ENCODE measurements around the gene SLC26A6. TPM values are rescaled to one million over a fixed set of nuclear protein-coding genes. Genes with fewer than 3 reads are reported as not detected.

The SLC26A6 gene
- total and polyA plus RNA-seq, 2 donors (not counting 1 experiment from before 2014, with no cell fraction given), result 22.5 to 26.7 TPM

GRCh38 chr3:48674505-48674904, 39.2 kb upstream of the SLC26A6 start:
- no peak overlapping the region for H3K27ac ChIP-seq (ENCODE audit: low read length in 2 of 2)
- no peaks in the 10 kb centered on the region for H3K27me3 ChIP-seq (replicated peaks in 1 of 4; ENCODE audit: control extremely low read depth in 1 of 4, control insufficient read depth in 3 of 4, insufficient read depth in 4 of 4, low read length in 3 of 4)
- no peaks in the 10 kb centered on the region for H4K20me1 ChIP-seq (ENCODE audit: control insufficient read depth, insufficient read depth, low read length, poor library complexity, severe bottlenecking)
- TF ChIP-seq EZH2 (IDR thresholded peaks at IDR 0.05; ENCODE audit: borderline replicate concordance, insufficient read depth, low read depth, low read length, poor library complexity, severe bottlenecking) (no peak), CTCF (IDR thresholded peaks at IDR 0.05) (no peak)
- intact Hi-C loops (cut with micrococcal nuclease), result no loop called here
- ChIA-PET POLR2A (interaction anchor here (0.5 kb wide), 1 partner anchor 235 kb away, joined by 3 read pairs; the partner anchor contains the start of genes CCDC51 and TMA7), CTCF (interaction anchor here (1.1 to 1.4 kb wide), 2 partner anchors 11 to 238 kb away, joined by 3 read pairs; partner anchors contain the start of gene NCKIPSD)
- ATAC-seq (ENCODE audit: low read depth) (no peak), DNase-seq (no peak)
- WGBS (ENCODE audit: insufficient coverage), result 97% methylated on average over 8 of the region's 9 CpGs
- no peak overlapping the region for H2AFZ ChIP-seq (ENCODE audit: insufficient read depth, low read depth, low read length, poor library complexity, severe bottlenecking)
- H3K9ac ChIP-seq (ENCODE audit: low read length), result no peak overlapping the region
- H3K36me3 ChIP-seq (replicated peaks in 1 of 2; ENCODE audit: control extremely low read depth in 1 of 2, control insufficient read depth in 1 of 2, extremely low read depth in 1 of 2, insufficient read depth in 2 of 2, low read length in 1 of 2), result peaks cover 0 to 7% of the 10 kb centered on the region in 2 experiments
- no peaks in the 10 kb centered on the region for H3K79me2 ChIP-seq (ENCODE audit: control insufficient read depth, insufficient read depth, low read length)
- peaks cover 15 to 22% of the 10 kb centered on the region in 2 donors for H3K4me1 ChIP-seq (ENCODE audit: control insufficient read depth in 2 of 2, insufficient read depth in 2 of 2, low read length in 2 of 2)
- Mint-ChIP-seq H3K4me3 (no peak overlapping the region), H3K4me1 (peaks cover 17% of the 10 kb centered on the region), H3K9me3 (ENCODE audit: insufficient read depth) (no peaks in the 10 kb centered on the region), H3K27me3 (no peaks in the 10 kb centered on the region), H3K27ac (no peak overlapping the region)
- no peak overlapping the region for H3K4me3 ChIP-seq (ENCODE audit: control extremely low read depth in 1 of 5, extremely low read depth in 1 of 5, insufficient read depth in 1 of 5, low read depth in 2 of 5, low read length in 4 of 5)
- H3K9me3 ChIP-seq (ENCODE audit: control extremely low read depth in 1 of 3, control insufficient read depth in 2 of 3, insufficient read depth in 1 of 3, low read length in 2 of 3), result no peaks in the 10 kb centered on the region
- H3K4me2 ChIP-seq (replicated peaks; ENCODE audit: low read depth, low read length, poor library complexity, severe bottlenecking), result no peak overlapping the region

- Histone ChIP-seq H3K36me3 (replicated peaks in 1 of 2; ENCODE audit: control extremely low read depth in 1 of 2, control insufficient read depth in 1 of 2, extremely low read depth in 1 of 2, insufficient read depth in 2 of 2, low read length in 1 of 2) (peaks cover 0 to 2% of the 10 kb centered on the region in 2 experiments), H3K4me2 (replicated peaks; ENCODE audit: low read depth, low read length, poor library complexity, severe bottlenecking) (peak overlapping the region; percentile 40), H3K9ac (ENCODE audit: low read length) (no peak overlapping the region), H3K27me3 (replicated peaks in 1 of 4; ENCODE audit: control extremely low read depth in 1 of 4, control insufficient read depth in 3 of 4, insufficient read depth in 4 of 4, low read length in 3 of 4) (no peaks in the 10 kb centered on the region), H3K79me2 (ENCODE audit: control insufficient read depth, insufficient read depth, low read length) (no peaks in the 10 kb centered on the region), H3K9me3 (ENCODE audit: control extremely low read depth in 1 of 3, control insufficient read depth in 2 of 3, insufficient read depth in 1 of 3, low read length in 2 of 3) (no peaks in the 10 kb centered on the region), H2AFZ (ENCODE audit: insufficient read depth, low read depth, low read length, poor library complexity, severe bottlenecking) (no peak overlapping the region), H3K4me3 (ENCODE audit: control extremely low read depth in 1 of 5, extremely low read depth in 1 of 5, insufficient read depth in 1 of 5, low read depth in 2 of 5, low read length in 4 of 5) (no peak overlapping the region), H3K4me1 (ENCODE audit: control insufficient read depth in 2 of 2, insufficient read depth in 2 of 2, low read length in 2 of 2) (peaks cover 10 to 12% of the 10 kb centered on the region in 2 donors), H4K20me1 (ENCODE audit: control insufficient read depth, insufficient read depth, low read length, poor library complexity, severe bottlenecking) (no peaks in the 10 kb centered on the region), H3K27ac (ENCODE audit: low read length in 2 of 2) (no peak overlapping the region)
- ChIA-PET POLR2A (no interaction called here), CTCF (no interaction called here)
- Mint-ChIP-seq H3K4me3 (peak overlapping the region; percentile 1), H3K27me3 (no peaks in the 10 kb centered on the region), H3K27ac (no peak overlapping the region), H3K9me3 (ENCODE audit: insufficient read depth) (no peaks in the 10 kb centered on the region), H3K4me1 (peaks cover 13% of the 10 kb centered on the region)
- WGBS (ENCODE audit: insufficient coverage), result no CpG with 5 or more reads among the region's 1 CpG
- TF ChIP-seq EZH2 (IDR thresholded peaks at IDR 0.05; ENCODE audit: borderline replicate concordance, insufficient read depth, low read depth, low read length, poor library complexity, severe bottlenecking), result no peak
- no peak for TF ChIP-seq CTCF (IDR thresholded peaks at IDR 0.05)
- DNase-seq, result peak; percentile 41
- intact Hi-C loops (cut with micrococcal nuclease), result no loop called here
- peak; percentile 28 for ATAC-seq (ENCODE audit: low read depth)
Observed at GRCh38 chr3:48672522-48672921, 37.3 kb upstream of the SLC26A6 start.

Data from B cell (primary cell).